ENCODE measurements around the gene NHS.

The NHS gene

GRCh38 chrX:17595456-17596035 is 220.5 kb downstream of the NHS start:
- DNase-seq, result no peak

- no peak for DNase-seq
Observed at GRCh38 chrX:17596061-17596460, 221.1 kb downstream of the NHS start.

GRCh38 chrX:17596546-17597205 is 221.7 kb downstream of the NHS start:
- no peak for DNase-seq

GRCh38 chrX:17597327-17597726 is 222.3 kb downstream of the NHS start:
- no peak for DNase-seq

- no peak for DNase-seq
Observed at GRCh38 chrX:17597836-17598439, 222.9 kb downstream of the NHS start.

GRCh38 chrX:17601441-17602200 is 226.6 kb downstream of the NHS start:
- no peak for DNase-seq

GRCh38 chrX:17602245-17602644 is 227.2 kb downstream of the NHS start:
- DNase-seq, result no peak

- no peak for DNase-seq
Observed at GRCh38 chrX:17603196-17603595, 228.2 kb downstream of the NHS start.

GRCh38 chrX:17605676-17606075 is 230.7 kb downstream of the NHS start:
- no peak for DNase-seq

- no peak for DNase-seq
Observed at GRCh38 chrX:17606231-17606630, 231.2 kb downstream of the NHS start.

- DNase-seq, result no peak
Observed at GRCh38 chrX:17608888-17609287, 233.9 kb downstream of the NHS start.

- no peak for DNase-seq
Observed at GRCh38 chrX:17610788-17611187, 235.8 kb downstream of the NHS start.

- no peak for DNase-seq
Observed at GRCh38 chrX:17613979-17614588, 239.1 kb downstream of the NHS start.

GRCh38 chrX:17616936-17617335 is 241.9 kb downstream of the NHS start:
- DNase-seq, result no peak

GRCh38 chrX:17617806-17618205 is 242.8 kb downstream of the NHS start:
- no peak for DNase-seq

GRCh38 chrX:17621566-17622270 is 246.7 kb downstream of the NHS start:
- no peak for DNase-seq

- no peak for DNase-seq
Observed at GRCh38 chrX:17622331-17622730, 247.3 kb downstream of the NHS start.

GRCh38 chrX:17623750-17624149 is 248.8 kb downstream of the NHS start:
- no peak for DNase-seq

GRCh38 chrX:17627026-17627425 is 252.0 kb downstream of the NHS start:
- no peak for DNase-seq

GRCh38 chrX:17628976-17629375 is 254.0 kb downstream of the NHS start:
- DNase-seq, result no peak

GRCh38 chrX:17629519-17629918 is 254.5 kb downstream of the NHS start:
- no peak for DNase-seq

- DNase-seq, result no peak
Observed at GRCh38 chrX:17631647-17632046, 256.6 kb downstream of the NHS start.

GRCh38 chrX:17632942-17633341 is 257.9 kb downstream of the NHS start:
- DNase-seq, result no peak
